ENCODE measurements around the gene TERB1. TPM values are rescaled to one million over a fixed set of nuclear protein-coding genes. Genes with fewer than 3 reads are reported as not detected.
A peak's percentile ranks its signal among the peaks of the same experiment; 100 is the strongest.

TERB1 gene
- total RNA-seq, 1 donor: not detected

GRCh38 chr16:66751303-66751991, 49.9 kb downstream of the TERB1 start, which contains the start of gene DYNC1LI2:
DYNC1LI2 (minus strand) TSS chr16:66751609; CDS start chr16:66751591, 18 bp downstream.
- DNase-seq (ENCODE audit: low read depth in 2 of 3, low spot score in 2 of 3): peak; percentile 79 to 89 (median 85)

DNA sequence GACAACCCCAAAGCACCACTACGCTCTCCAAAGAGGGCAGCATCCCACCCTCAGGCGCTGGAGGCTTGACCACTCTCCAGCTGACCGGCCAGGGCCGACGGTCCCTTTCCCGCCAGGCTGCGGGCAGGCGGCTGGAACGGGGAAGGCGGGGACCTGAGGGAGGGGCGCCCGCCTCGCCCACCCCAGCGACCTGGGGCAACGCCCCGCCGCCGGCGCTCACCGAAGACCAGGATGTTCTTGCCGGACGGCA, 50.4 kb downstream of the TERB1 start:
- peak in 1 of 3 donors; percentile 13 for DNase-seq (ENCODE audit: low read depth in 2 of 3, low spot score in 2 of 3)

- DNase-seq (ENCODE audit: low read depth in 2 of 3, low spot score in 2 of 3): no peak
Measured at GRCh38 chr16:66750279-66751052, 50.9 kb downstream of the TERB1 start.

DNA sequence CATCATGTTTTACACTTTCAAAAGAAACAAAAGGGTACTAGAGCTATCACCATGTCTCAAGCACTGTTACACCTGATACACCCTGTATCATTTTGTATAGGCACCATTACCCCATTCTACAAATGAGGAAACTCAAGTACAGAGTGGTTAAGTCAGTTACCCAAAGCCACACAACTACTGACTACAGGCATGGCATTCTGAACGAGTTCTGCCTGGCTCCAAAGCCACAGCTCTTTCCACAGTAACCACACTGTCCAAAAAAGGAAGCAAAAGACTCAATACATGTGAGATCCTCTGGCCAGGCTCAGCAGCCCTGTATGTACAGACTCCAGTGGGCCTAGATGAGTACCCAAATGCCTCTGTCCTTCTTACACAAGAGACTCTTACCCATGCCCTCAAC, 54.7 kb downstream of the TERB1 start:
- DNase-seq (ENCODE audit: low read depth in 2 of 3, low spot score in 2 of 3): peak in 2 of 3 donors; percentile 48 to 53

DNA sequence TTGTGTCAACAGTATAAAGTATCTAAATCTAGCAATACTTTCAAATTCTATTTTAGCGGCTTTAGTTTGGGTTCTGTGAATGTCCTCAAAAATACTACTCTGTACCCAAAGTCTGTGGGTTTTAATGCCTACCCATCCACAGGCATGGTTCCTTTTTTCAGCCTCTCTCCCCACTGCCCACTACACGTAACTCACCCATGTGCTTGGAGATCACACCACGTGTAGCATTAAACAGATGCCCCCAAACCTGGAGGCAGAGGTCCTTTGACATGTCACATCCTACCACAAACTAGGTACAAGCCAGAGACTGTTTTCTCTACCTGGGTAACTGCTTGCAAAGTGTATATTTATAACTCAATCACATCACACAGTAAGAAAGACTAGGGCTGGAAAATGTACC, 55.3 kb downstream of the TERB1 start:
- DNase-seq (ENCODE audit: low read depth in 2 of 3, low spot score in 2 of 3): no peak

GRCh38 chr16:66741950-66742808, 59.2 kb downstream of the TERB1 start:
- no peak for DNase-seq (ENCODE audit: low read depth in 2 of 3, low spot score in 2 of 3)

GRCh38 chr16:66741169-66741900, 60.0 kb downstream of the TERB1 start:
- DNase-seq (ENCODE audit: low read depth in 2 of 3, low spot score in 2 of 3): no peak

DNA sequence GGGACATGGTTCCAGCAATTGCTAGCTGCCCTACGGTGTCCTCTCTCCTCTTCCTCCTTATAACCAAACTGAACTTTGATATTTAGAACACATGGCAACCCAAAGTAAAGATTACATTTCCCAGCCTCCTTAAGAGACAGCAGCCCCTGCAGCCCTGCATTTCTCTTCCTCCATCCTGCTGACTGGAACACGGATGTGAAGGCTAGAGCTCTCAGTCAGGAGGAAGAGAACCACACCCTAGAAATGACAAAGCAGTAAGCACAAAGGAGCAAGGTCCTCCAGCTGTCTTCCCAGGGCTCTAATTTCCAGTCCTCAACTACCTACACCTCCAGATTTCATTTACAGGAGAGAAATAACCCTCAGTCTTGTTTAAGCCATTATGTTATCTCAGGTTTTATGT, 60.9 kb downstream of the TERB1 start:
- no peak for DNase-seq (ENCODE audit: low read depth in 2 of 3, low spot score in 2 of 3)

DNA sequence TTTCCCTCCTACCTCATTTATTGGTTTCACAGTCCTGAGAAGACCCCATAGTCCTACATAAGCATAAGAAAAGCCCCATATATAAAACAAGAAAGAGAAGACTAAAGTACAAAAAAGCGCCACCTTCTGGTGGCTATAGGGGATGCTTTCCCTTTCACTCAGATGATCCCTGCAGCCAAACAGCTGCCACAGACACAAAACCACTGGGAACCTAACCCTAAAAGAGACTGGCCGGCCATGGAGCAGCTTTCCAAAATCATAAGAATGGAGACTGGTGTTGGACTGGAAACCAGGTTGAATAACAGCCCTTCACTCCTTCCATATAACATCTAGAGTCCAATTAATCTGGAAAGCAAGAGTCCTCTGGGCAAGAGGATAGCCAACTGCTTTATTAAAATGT, 61.4 kb downstream of the TERB1 start:
- DNase-seq (ENCODE audit: low read depth in 2 of 3, low spot score in 2 of 3): peak in 2 of 3 donors; percentile 40 to 65

GRCh38 chr16:66735891-66736290, 65.5 kb downstream of the TERB1 start:
- DNase-seq (ENCODE audit: low read depth in 2 of 3, low spot score in 2 of 3): no peak

DNA sequence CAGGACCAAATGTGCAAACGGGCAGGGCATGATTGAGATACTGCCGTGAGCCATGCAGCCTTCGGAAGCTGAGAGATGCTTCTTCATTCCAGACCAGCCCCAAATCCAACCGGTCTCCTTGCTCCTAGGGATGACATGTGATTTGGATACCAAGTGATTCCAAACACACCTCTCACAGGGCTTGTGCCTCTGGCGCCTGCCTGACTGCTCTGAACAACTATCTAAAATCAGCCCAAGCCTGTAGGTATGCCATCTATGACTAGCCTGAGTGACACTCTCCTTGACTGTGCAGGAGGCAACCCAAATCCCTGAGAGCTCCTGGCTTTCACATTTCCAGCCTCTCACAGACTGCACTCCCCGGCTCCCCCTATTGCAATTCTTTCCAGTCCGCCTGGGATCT, 70.3 kb downstream of the TERB1 start:
- no peak for DNase-seq (ENCODE audit: low read depth in 2 of 3, low spot score in 2 of 3)

- no peak for DNase-seq (ENCODE audit: low read depth in 2 of 3, low spot score in 2 of 3)
Measured at GRCh38 chr16:66728804-66729203, 72.6 kb downstream of the TERB1 start.

- DNase-seq (ENCODE audit: low read depth in 2 of 3, low spot score in 2 of 3): peak in 2 of 3 donors; percentile 44 to 73
Measured at GRCh38 chr16:66728117-66728787, 73.1 kb downstream of the TERB1 start.

- no peak for DNase-seq (ENCODE audit: low read depth in 2 of 3, low spot score in 2 of 3)
Measured at GRCh38 chr16:66720766-66721165, 80.6 kb downstream of the TERB1 start.

DNA sequence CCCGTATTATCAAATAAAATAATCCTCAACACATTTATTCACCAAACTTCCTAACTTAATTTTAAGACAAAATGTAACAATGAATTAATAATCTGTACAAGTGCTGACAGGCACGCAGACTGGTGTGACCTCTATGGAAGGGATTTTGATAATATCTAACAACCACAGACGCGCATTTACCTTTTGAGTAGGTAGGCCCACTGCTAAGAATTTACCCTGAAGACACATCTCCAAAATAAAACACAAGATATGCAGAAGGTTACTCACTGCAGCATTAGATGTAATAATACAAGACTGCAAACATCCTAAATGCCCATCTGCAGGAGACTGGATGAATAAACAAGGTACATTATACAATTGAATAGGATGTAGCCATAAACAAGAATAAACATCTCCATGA, 82.1 kb downstream of the TERB1 start:
- DNase-seq (ENCODE audit: low read depth in 2 of 3, low spot score in 2 of 3): no peak

DNA sequence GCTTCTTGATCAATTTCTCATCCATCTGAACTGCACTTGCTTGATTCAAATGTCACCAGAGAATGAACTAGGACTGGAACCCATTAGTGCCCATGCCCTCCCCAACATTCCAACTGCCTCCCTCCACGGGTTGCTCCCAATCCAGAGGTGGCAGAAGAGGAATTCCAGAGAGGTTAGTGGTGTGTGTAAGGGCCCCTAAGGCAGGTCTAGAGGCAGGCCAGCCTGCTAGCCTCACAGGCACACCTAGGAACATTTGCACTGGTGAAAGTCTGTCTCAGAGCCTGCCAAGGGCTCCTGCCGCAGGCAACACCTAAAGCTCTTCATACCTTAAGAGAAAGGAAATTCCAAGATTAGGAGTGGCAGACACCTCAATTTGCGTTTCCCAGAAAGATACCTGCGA, 83.6 kb downstream of the TERB1 start:
- no peak for DNase-seq (ENCODE audit: low read depth in 2 of 3, low spot score in 2 of 3)

- peak in 2 of 3 donors; percentile 24 to 36 for DNase-seq (ENCODE audit: low read depth in 2 of 3, low spot score in 2 of 3)
Measured at GRCh38 chr16:66717112-66717675, 84.2 kb downstream of the TERB1 start.

- DNase-seq (ENCODE audit: low read depth in 2 of 3, low spot score in 2 of 3): no peak
Measured at GRCh38 chr16:66714654-66715307, 86.6 kb downstream of the TERB1 start.

DNA sequence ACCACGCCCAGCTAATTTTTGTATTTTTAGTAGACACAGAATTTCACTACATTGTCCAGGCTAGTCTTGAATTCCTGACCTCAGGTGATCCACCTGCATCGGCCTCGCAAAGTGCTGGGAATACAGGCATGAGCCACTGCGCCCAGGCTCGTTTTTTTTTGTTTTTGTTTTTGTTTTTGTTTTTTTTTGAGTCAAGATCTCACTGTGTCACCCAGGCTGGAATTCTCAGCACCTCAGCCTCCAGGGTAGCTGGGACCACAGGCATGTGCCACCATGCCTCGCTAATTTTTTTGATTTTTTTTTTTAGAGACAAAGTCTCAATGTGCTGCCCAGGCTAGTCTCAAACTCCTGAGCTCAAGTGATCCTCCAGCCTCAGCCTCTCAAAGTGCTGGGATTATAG, 87.3 kb downstream of the TERB1 start:
- no peak for DNase-seq (ENCODE audit: low read depth in 2 of 3, low spot score in 2 of 3)
